ENCODE measurements around the gene PPP1R9B. TPM values are rescaled to one million over a fixed set of nuclear protein-coding genes. Genes with fewer than 3 reads are reported as not detected.

PPP1R9B gene
- total and polyA plus RNA-seq, 8 donors: 13.5 to 34.6 (median 17.7) TPM

- DNase-seq: peak; percentile 81 to 92 (median 86)
- Histone ChIP-seq H3K27ac (peak overlapping the region; percentile 52 to 84 (median 68)), H3K9me3 (no peaks in the 10 kb centered on the region), H3K4me1 (peaks cover 0 to 12% (median 5%) of the 10 kb centered on the region in 3 donors), H3K4me3 (peak overlapping the region in 1 of 4 donors; percentile 13), H3K36me3 (no peaks in the 10 kb centered on the region), H3K27me3 (no peaks in the 10 kb centered on the region)
- WGBS, 2 donors: 4 to 5% methylated on average over 19 to 22 of the region's 22 CpGs
- ATAC-seq: peak; percentile 91 to 94 (median 93)
- intact Hi-C loops (cut with DNase I): no loop called here
- TF ChIP-seq CTCF (IDR thresholded peaks at IDR 0.05): peak in 3 of 4 donors; percentile 17 to 38 (median 20)
- no peak for FAIRE-seq
Observed at GRCh38 chr17:50177983-50178834, 27.7 kb upstream of the PPP1R9B start.

GRCh38 chr17:50177476-50177875, 27.0 kb upstream of the PPP1R9B start:
- Histone ChIP-seq H3K9me3 (no peaks in the 10 kb centered on the region), H3K27ac (peak overlapping the region; percentile 52 to 84 (median 68)), H3K36me3 (no peaks in the 10 kb centered on the region), H3K4me3 (no peak overlapping the region), H3K27me3 (no peaks in the 10 kb centered on the region), H3K4me1 (peaks cover 0 to 12% (median 5%) of the 10 kb centered on the region in 3 donors)
- FAIRE-seq: no peak
- intact Hi-C loops (cut with DNase I): no loop called here
- no peak for ATAC-seq
- TF ChIP-seq CTCF (IDR thresholded peaks at IDR 0.05): no peak
- 91 to 94% methylated on average over 10 of the region's 10 CpGs for WGBS, 2 donors
- DNase-seq: peak in 1 of 6 donors; percentile 14

GRCh38 chr17:50176559-50177357, 26.3 kb upstream of the PPP1R9B start:
- Histone ChIP-seq H3K27me3 (no peaks in the 10 kb centered on the region), H3K27ac (no peak overlapping the region), H3K4me3 (no peak overlapping the region), H3K4me1 (peaks cover 0 to 12% (median 5%) of the 10 kb centered on the region in 3 donors), H3K36me3 (no peaks in the 10 kb centered on the region), H3K9me3 (no peaks in the 10 kb centered on the region)
- FAIRE-seq (no peak), DNase-seq (peak in 1 of 6 donors; percentile 27), ATAC-seq (no peak)
- 93 to 96% methylated on average over 19 to 20 of the region's 20 CpGs for WGBS, 2 donors
- intact Hi-C loops (cut with DNase I): no loop called here
- no peak for TF ChIP-seq CTCF (IDR thresholded peaks at IDR 0.05)

DNA sequence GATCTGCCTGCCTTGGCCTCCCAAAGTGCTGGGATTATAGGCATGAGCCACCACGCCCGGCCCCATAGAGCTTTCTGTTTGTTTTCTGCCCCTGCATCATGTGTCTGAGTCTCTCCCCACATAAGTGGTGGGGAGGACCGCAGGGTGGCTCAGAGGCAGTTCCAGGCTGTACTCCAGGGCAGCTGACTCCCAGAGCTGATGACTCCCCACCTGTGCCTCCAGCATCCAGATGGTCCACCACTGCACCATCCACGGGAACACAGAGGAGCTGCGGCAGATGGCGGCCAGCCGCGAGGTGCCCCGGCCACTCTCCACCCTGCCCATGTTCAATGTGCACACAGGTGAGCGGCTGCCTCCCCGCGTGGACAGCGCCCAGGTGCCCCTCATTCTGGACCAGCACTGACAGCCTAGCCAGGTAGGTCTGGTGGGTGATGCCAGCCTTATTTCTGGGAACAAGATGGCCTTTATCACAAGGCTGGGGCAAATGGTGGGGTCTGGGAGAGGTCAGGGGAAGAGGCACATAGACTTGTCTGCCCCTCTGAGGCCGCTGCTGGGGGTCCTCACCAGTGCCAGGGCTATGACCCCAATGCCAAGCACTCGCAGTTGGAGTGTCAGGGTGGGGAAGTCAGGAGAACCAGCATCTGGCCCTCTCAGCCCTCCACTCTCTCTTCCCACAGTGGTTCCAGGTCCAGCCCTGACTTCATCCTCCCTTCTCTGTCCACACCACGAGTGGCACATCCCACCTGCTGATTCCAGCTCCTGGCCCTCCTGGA, 24.7 kb upstream of the PPP1R9B start:
- WGBS, 2 donors: 75 to 77% methylated on average over 16 of the region's 16 CpGs

More for the DNA sequence above, 24.7 kb upstream of the PPP1R9B start:
- H3K4me3 ChIP-seq: no peak overlapping the region
- intact Hi-C loops (cut with DNase I): no loop called here
- no peak overlapping the region for H3K27ac ChIP-seq
- no peaks in the 10 kb centered on the region for H3K27me3 ChIP-seq
- no peaks in the 10 kb centered on the region for H3K36me3 ChIP-seq
- FAIRE-seq (no peak), ATAC-seq (no peak), DNase-seq (peak in 2 of 6 donors; percentile 27 to 61)
- no peak for TF ChIP-seq CTCF (IDR thresholded peaks at IDR 0.05)
- peaks cover 0 to 12% (median 5%) of the 10 kb centered on the region in 3 donors for H3K4me1 ChIP-seq
- no peaks in the 10 kb centered on the region for H3K9me3 ChIP-seq
